T-cell (primary cell): Measurements from ENCODE around the gene SLC7A7. TPM values are rescaled to one million over a fixed set of nuclear protein-coding genes. Genes with fewer than 3 reads are reported as not detected.

Source experiments
- ATAC-seq, 4 experiments: fragments of 200-7000 bp in 3 of 4; fragments of 150-1000 bp in 1 of 4; cut with Tn5 transposase; replicated peaks in 1 of 4; 1 replicate in 3 of 4; 2 replicates in 1 of 4; pipeline ENCODE4 v1.10.0; 2021; ENCODE audit warnings: moderate library complexity in 3 of 4, mild to moderate bottlenecking in 2 of 4, moderate number of reproducible peaks in 1 of 4
- CTCF ChIA-PET, 2 donors: fragments of 300-600 bp; sonication (Branson Sonifier 250); formaldehyde crosslinking; loops; one replicate each; lab custom pipeline; 2022; ENCODE audit warnings: antibody characterized with exemption in 2 of 2; lab: Charles Lee
- POLR2A ChIA-PET, 2 donors: fragments of 300-600 bp; sonication (Branson Sonifier 250); formaldehyde crosslinking; loops; one replicate each; lab custom pipeline; 2022; ENCODE audit warnings: antibody characterized with exemption in 2 of 2; lab: Charles Lee
- DNase-seq, 35 experiments: peaks; one replicate each; pipeline versions ENCODE4 v3.0.0 to v3.0.0-alpha.2; 2013 to 2023
- H3K27ac ChIP-seq: one replicate; pipeline ENCODE4 v1.5.1; 2013; ENCODE audit warnings: low read length
- H3K27me3 ChIP-seq, 2 experiments: replicated peaks in 1 of 2; 1 replicate in 1 of 2; 2 replicates in 1 of 2; pipeline versions ENCODE4 v1.6.1 to v1.7.0; 2013; ENCODE audit warnings: low read length in 1 of 2, mixed read lengths in 1 of 2; ENCODE audit not compliant: control insufficient read depth in 2 of 2, insufficient read depth in 2 of 2; ENCODE audit errors: extremely low read depth in 1 of 2
- H3K36me3 ChIP-seq, 2 donors: 1 replicate in 1 of 2; 2 replicates in 1 of 2; pipeline versions ENCODE4 v1.6.1 to v1.7.0; 2013; ENCODE audit warnings: low read length in 1 of 2; ENCODE audit not compliant: control insufficient read depth in 2 of 2, insufficient read depth in 1 of 2; ENCODE audit errors: extremely low read depth in 1 of 2
- H3K4me1 ChIP-seq, 2 experiments: 1 replicate in 1 of 2; 2 replicates in 1 of 2; pipeline versions ENCODE4 v1.6.1 to v1.7.0; 2013; ENCODE audit warnings: low read length in 2 of 2, mixed read lengths in 1 of 2; ENCODE audit not compliant: insufficient read depth in 2 of 2, control insufficient read depth in 1 of 2; ENCODE audit errors: extremely low read depth in 1 of 2
- H3K4me3 ChIP-seq, 2 donors: 1 replicate in 1 of 2; 2 replicates in 1 of 2; pipeline versions ENCODE4 v1.5.1 to v1.7.0; 2013; ENCODE audit warnings: mild to moderate bottlenecking in 2 of 2, low read length in 1 of 2, moderate library complexity in 1 of 2; ENCODE audit not compliant: control insufficient read depth in 1 of 2; ENCODE audit errors: extremely low read depth in 1 of 2
- H3K9me3 ChIP-seq: 2 replicates; pipeline ENCODE4 v1.7.0; 2013
- H3K27ac Mint-ChIP-seq, 2 donors: one replicate each; pipeline ENCODE4 v1.8.0; 2020 to 2021; ENCODE audit warnings: mild to moderate bottlenecking in 2 of 2, mixed read lengths in 2 of 2
- H3K27me3 Mint-ChIP-seq, 2 donors: one replicate each; pipeline ENCODE4 v1.8.0; 2021 to 2022; ENCODE audit warnings: mixed read lengths in 2 of 2
- H3K36me3 Mint-ChIP-seq: one replicate; pipeline ENCODE4 v1.8.0; 2021; ENCODE audit warnings: mixed read lengths
- H3K4me1 Mint-ChIP-seq, 3 donors: one replicate each; pipeline ENCODE4 v1.8.0; 2020 to 2022; ENCODE audit warnings: mixed read lengths in 3 of 3, mild to moderate bottlenecking in 1 of 3
- H3K4me3 Mint-ChIP-seq, 3 donors: one replicate each; pipeline ENCODE4 v1.8.0; 2020 to 2022; ENCODE audit warnings: mild to moderate bottlenecking in 3 of 3, mixed read lengths in 3 of 3, moderate library complexity in 3 of 3
- H3K9me3 Mint-ChIP-seq, 3 donors: one replicate each; pipeline ENCODE4 v1.8.0; 2020 to 2022; ENCODE audit warnings: mixed read lengths in 3 of 3
- WGBS: methylation state at CpG from one replicate; pipeline ENCODE4 v1.1.5; 2013; ENCODE audit warnings: missing lambda C conversion rate; ENCODE audit not compliant: insufficient coverage; 5-methylcytosine and 5-hydroxymethylcytosine counted together
- total RNA-seq, 35 experiments: library from RNA in 6 of 35; stranded (reverse) in 6 of 35; fragments of 120-200 nt in 1 of 35; gene quantifications; one replicate each; pipeline versions ENCODE4 v1.2.1 to v1.2.4 and lab custom pipeline; 2013 to 2026

The SLC7A7 gene
- total RNA-seq, 5 donors from 2014 or later (not counting 1 experiment from before 2014, with no cell fraction given), result 0.75 to 1.8 (median 0.98) TPM; not detected in 1

- ChIA-PET CTCF (interaction anchor here in 1 of 2 donors (0.6 kb wide), 1 partner anchor 1235 kb away, joined by 3 read pairs; no protein-coding TSS in a partner anchor), POLR2A (no interaction called here)
- Histone ChIP-seq H3K27ac (no peak overlapping the region), H3K9me3 (no peaks in the 10 kb centered on the region), H3K36me3 (no peaks in the 10 kb centered on the region), H3K4me1 (no peaks in the 10 kb centered on the region), H3K27me3 (peaks cover 0 to 74% of the 10 kb centered on the region in 2 experiments), H3K4me3 (no peak overlapping the region)
- no peaks in the 10 kb centered on the region for H3K9me3 Mint-ChIP-seq
- peaks cover 17 to 37% of the 10 kb centered on the region in 2 donors for H3K27me3 Mint-ChIP-seq
- no peak for ATAC-seq
- no peak overlapping the region for H3K27ac Mint-ChIP-seq
- 98% methylated on average over 12 of the region's 26 CpGs for WGBS
- H3K4me1 Mint-ChIP-seq, result no peaks in the 10 kb centered on the region
- no peak for DNase-seq
- H3K4me3 Mint-ChIP-seq, result no peak overlapping the region
- H3K36me3 Mint-ChIP-seq, result no peaks in the 10 kb centered on the region
These were observed 30.8 kb upstream of the SLC7A7 start for GRCh38 chr14:22845821-22846625.

- no peak for DNase-seq
- H3K4me1 Mint-ChIP-seq, result no peaks in the 10 kb centered on the region
- Histone ChIP-seq H3K27ac (no peak overlapping the region), H3K36me3 (no peaks in the 10 kb centered on the region), H3K9me3 (no peaks in the 10 kb centered on the region), H3K4me3 (no peak overlapping the region), H3K27me3 (peaks cover 0 to 80% of the 10 kb centered on the region in 2 experiments), H3K4me1 (no peaks in the 10 kb centered on the region)
- H3K36me3 Mint-ChIP-seq, result no peaks in the 10 kb centered on the region
- ChIA-PET CTCF (interaction anchor here in 1 of 2 donors (0.7 kb wide), 1 partner anchor 10 kb away, joined by 4 read pairs; no protein-coding TSS in a partner anchor), POLR2A (interaction anchor here in 1 of 2 donors (0.7 kb wide), 1 partner anchor 1146 kb away, joined by 3 read pairs; no protein-coding TSS in a partner anchor)
- H3K27ac Mint-ChIP-seq, result no peak overlapping the region
- H3K4me3 Mint-ChIP-seq, result no peak overlapping the region
- WGBS, result 94% methylated on average over 5 of the region's 9 CpGs
- no peak for ATAC-seq
- H3K27me3 Mint-ChIP-seq, result peaks cover 25 to 43% of the 10 kb centered on the region in 2 donors
- no peaks in the 10 kb centered on the region for H3K9me3 Mint-ChIP-seq
These were observed 29.8 kb upstream of the SLC7A7 start for GRCh38 chr14:22845103-22845394.

- H3K27me3 Mint-ChIP-seq, result peaks cover 25 to 47% of the 10 kb centered on the region in 2 donors
- POLR2A ChIA-PET, result no interaction called here
These were observed 29.2 kb upstream of the SLC7A7 start for GRCh38 chr14:22844221-22845102.

GRCh38 chr14:22843123-22843925 lies 28.1 kb upstream of the SLC7A7 start:
- Histone ChIP-seq H3K27me3 (peaks cover 0 to 83% of the 10 kb centered on the region in 2 experiments), H3K9me3 (no peaks in the 10 kb centered on the region), H3K27ac (no peak overlapping the region), H3K36me3 (no peaks in the 10 kb centered on the region), H3K4me1 (peaks cover 0 to under 1% of the 10 kb centered on the region in 2 experiments), H3K4me3 (no peak overlapping the region)
- CTCF ChIA-PET, result interaction anchor here in 1 of 2 donors (0.7 kb wide), 1 partner anchor 9 kb away, joined by 3 read pairs; no protein-coding TSS in a partner anchor
- peaks cover 26 to 49% of the 10 kb centered on the region in 2 donors for H3K27me3 Mint-ChIP-seq
- H3K9me3 Mint-ChIP-seq, result no peaks in the 10 kb centered on the region
- no peak for DNase-seq
- peaks cover 0 to 5% (median 2%) of the 10 kb centered on the region in 3 donors for H3K4me1 Mint-ChIP-seq
- no peaks in the 10 kb centered on the region for H3K36me3 Mint-ChIP-seq
- H3K4me3 Mint-ChIP-seq, result no peak overlapping the region
- 73% methylated on average over 17 of the region's 21 CpGs for WGBS
- POLR2A ChIA-PET, result no interaction called here
- no peak overlapping the region for H3K27ac Mint-ChIP-seq
- no peak for ATAC-seq

More at GRCh38 chr14:22844221-22845102, 29.2 kb upstream of the SLC7A7 start:
- CTCF ChIA-PET, result interaction anchor here in 1 of 2 donors (0.7 kb wide), 2 partner anchors 10 to 42 kb away, joined by 3 to 4 read pairs; no protein-coding TSS in a partner anchor
- Histone ChIP-seq H3K9me3 (no peaks in the 10 kb centered on the region), H3K4me3 (no peak overlapping the region), H3K27me3 (peaks cover 0 to 83% of the 10 kb centered on the region in 2 experiments), H3K4me1 (no peaks in the 10 kb centered on the region), H3K27ac (no peak overlapping the region), H3K36me3 (no peaks in the 10 kb centered on the region)
- 91% methylated on average over 20 of the region's 22 CpGs for WGBS
- Mint-ChIP-seq H3K27ac (no peak overlapping the region), H3K36me3 (no peaks in the 10 kb centered on the region), H3K9me3 (no peaks in the 10 kb centered on the region), H3K4me1 (no peaks in the 10 kb centered on the region), H3K4me3 (no peak overlapping the region)
- DNase-seq (no peak), ATAC-seq (no peak)

GRCh38 chr14:22842211-22843122 lies 27.2 kb upstream of the SLC7A7 start:
- Mint-ChIP-seq H3K27me3 (peaks cover 26 to 53% of the 10 kb centered on the region in 2 donors), H3K27ac (no peak overlapping the region), H3K9me3 (no peaks in the 10 kb centered on the region), H3K4me1 (peaks cover 0 to 5% (median 4%) of the 10 kb centered on the region in 3 donors), H3K4me3 (no peak overlapping the region), H3K36me3 (no peaks in the 10 kb centered on the region)
- no peak overlapping the region for H3K4me3 ChIP-seq
- peaks cover 0 to 83% of the 10 kb centered on the region in 2 experiments for H3K27me3 ChIP-seq
- WGBS, result 92% methylated on average over 21 of the region's 28 CpGs
- ChIA-PET POLR2A (no interaction called here), CTCF (interaction anchor here in 1 of 2 donors (0.7 kb wide), 1 partner anchor 10 kb away, joined by 3 read pairs; no protein-coding TSS in a partner anchor)
- H3K4me1 ChIP-seq, result peaks cover 5 to 9% of the 10 kb centered on the region in 2 experiments
- DNase-seq (no peak), ATAC-seq (no peak)
- H3K36me3 ChIP-seq, result no peaks in the 10 kb centered on the region
- no peaks in the 10 kb centered on the region for H3K9me3 ChIP-seq
- no peak overlapping the region for H3K27ac ChIP-seq
